HEK293 (cell line): ENCODE results near the gene CCDC183.

Experiments
- EGR2 ChIP-seq: fragments of 450-650 bp; formaldehyde crosslinking; IDR thresholded peaks from 2 replicates; pipeline ENCODE4 v1.5.1; 2016; ENCODE audit warnings: low read depth, missing biosample characterization, missing genetic modification characterization
- GLIS1 ChIP-seq: fragments of 450-650 bp; formaldehyde crosslinking; IDR thresholded peaks from 2 replicates; pipeline ENCODE4 v1.5.1; 2016; ENCODE audit warnings: missing biosample characterization, missing genetic modification characterization
- KLF16 ChIP-seq: fragments of 450-650 bp; formaldehyde crosslinking; IDR thresholded peaks from 2 replicates; pipeline ENCODE4 v1.5.1; 2017; ENCODE audit warnings: missing biosample characterization, missing genetic modification characterization
- SCRT1 ChIP-seq: fragments of 450-650 bp; formaldehyde crosslinking; IDR thresholded peaks from 2 replicates; pipeline ENCODE4 v1.5.1; 2016; ENCODE audit warnings: missing biosample characterization, missing genetic modification characterization, borderline replicate concordance
- YY2 ChIP-seq: fragments of 450-650 bp; formaldehyde crosslinking; IDR thresholded peaks from 2 replicates; pipeline ENCODE4 v1.5.1; 2016; ENCODE audit warnings: missing biosample characterization, missing genetic modification characterization
- ZBTB11 ChIP-seq: fragments of 450-650 bp; formaldehyde crosslinking; conservative IDR thresholded peaks from 2 replicates; pipeline ENCODE4 v1.5.1; 2016; ENCODE audit warnings: low read depth, missing biosample characterization, missing genetic modification characterization
- ZBTB7A ChIP-seq: fragments of 450-650 bp; formaldehyde crosslinking; IDR thresholded peaks from 2 replicates; pipeline ENCODE4 v1.5.1; 2016; ENCODE audit warnings: low read depth, missing biosample characterization, missing genetic modification characterization
- ZFP69B ChIP-seq: fragments of 450-650 bp; formaldehyde crosslinking; IDR thresholded peaks from 2 replicates; pipeline ENCODE4 v1.5.1; 2016; ENCODE audit warnings: missing biosample characterization, missing genetic modification characterization
- ZNF121 ChIP-seq: fragments of 450-650 bp; formaldehyde crosslinking; IDR thresholded peaks from 2 replicates; pipeline ENCODE4 v1.5.1; 2016; ENCODE audit warnings: missing biosample characterization, missing genetic modification characterization
- ZNF169 ChIP-seq: fragments of 450-650 bp; formaldehyde crosslinking; IDR thresholded peaks from 2 replicates; pipeline ENCODE4 v1.5.1; 2016; ENCODE audit warnings: missing biosample characterization, missing genetic modification characterization
- ZNF174 ChIP-seq: fragments of 450-650 bp; formaldehyde crosslinking; IDR thresholded peaks from 2 replicates; pipeline ENCODE4 v1.5.0; 2017; ENCODE audit warnings: missing biosample characterization, mild to moderate bottlenecking, missing genetic modification characterization
- ZNF211 ChIP-seq: fragments of 450-650 bp; formaldehyde crosslinking; IDR thresholded peaks from 2 replicates; pipeline ENCODE4 v1.5.1; 2016; ENCODE audit warnings: low read depth, missing biosample characterization, missing genetic modification characterization
- ZNF24 ChIP-seq: fragments of 450-650 bp; formaldehyde crosslinking; IDR thresholded peaks from 2 replicates; pipeline ENCODE4 v1.5.1; 2016; ENCODE audit warnings: missing biosample characterization, missing genetic modification characterization
- ZNF26 ChIP-seq: fragments of 450-650 bp; formaldehyde crosslinking; IDR thresholded peaks from 2 replicates; pipeline ENCODE4 v1.5.1; 2016; ENCODE audit warnings: missing biosample characterization, missing genetic modification characterization
- ZNF404 ChIP-seq: fragments of 450-650 bp; formaldehyde crosslinking; IDR thresholded peaks from 2 replicates; pipeline ENCODE4 v1.5.1; 2017; ENCODE audit warnings: missing biosample characterization, missing genetic modification characterization
- ZNF423 ChIP-seq: fragments of 450-650 bp; formaldehyde crosslinking; IDR thresholded peaks from 2 replicates; pipeline ENCODE4 v1.5.1; 2016; ENCODE audit warnings: missing biosample characterization, missing genetic modification characterization
- ZNF510 ChIP-seq: fragments of 450-650 bp; formaldehyde crosslinking; IDR thresholded peaks from 2 replicates; pipeline ENCODE4 v1.5.1; 2018; ENCODE audit warnings: mild to moderate bottlenecking, missing genetic modification characterization, missing biosample characterization; ENCODE audit not compliant: insufficient replicate concordance
- ZNF514 ChIP-seq: fragments of 450-650 bp; formaldehyde crosslinking; IDR thresholded peaks from 2 replicates; pipeline ENCODE4 v1.5.1; 2016; ENCODE audit warnings: missing biosample characterization, missing genetic modification characterization
- ZNF610 ChIP-seq: fragments of 450-650 bp; formaldehyde crosslinking; IDR thresholded peaks from 2 replicates; pipeline ENCODE4 v1.5.1; 2016; ENCODE audit warnings: missing biosample characterization, missing genetic modification characterization, borderline replicate concordance
- ZNF629 ChIP-seq: fragments of 450-650 bp; formaldehyde crosslinking; IDR thresholded peaks from 2 replicates; pipeline ENCODE4 v1.5.1; 2017; ENCODE audit warnings: missing biosample characterization, missing genetic modification characterization
- ZNF639 ChIP-seq: fragments of 450-650 bp; formaldehyde crosslinking; IDR thresholded peaks from 2 replicates; pipeline ENCODE4 v1.5.1; 2016; ENCODE audit warnings: missing biosample characterization, missing genetic modification characterization
- ZNF660 ChIP-seq: fragments of 450-650 bp; IDR thresholded peaks from 2 replicates; pipeline ENCODE4 v1.5.1; 2018; ENCODE audit warnings: missing biosample characterization, mild to moderate bottlenecking, missing genetic modification characterization
- ZNF76 ChIP-seq: fragments of 450-650 bp; formaldehyde crosslinking; IDR thresholded peaks from 2 replicates; pipeline ENCODE4; 2016; ENCODE audit warnings: low read depth, missing biosample characterization, missing genetic modification characterization, borderline replicate concordance
- ZNF785 ChIP-seq: fragments of 450-650 bp; formaldehyde crosslinking; IDR thresholded peaks from 2 replicates; pipeline ENCODE4 v1.5.1; 2016; ENCODE audit warnings: missing biosample characterization, missing genetic modification characterization
- ZNF830 ChIP-seq: fragments of 450-650 bp; IDR thresholded peaks from 2 replicates; pipeline ENCODE4 v1.5.0; 2018; ENCODE audit warnings: missing biosample characterization, missing genetic modification characterization, low read depth, mild to moderate bottlenecking, moderate library complexity
- ZNF843 ChIP-seq: fragments of 450-650 bp; formaldehyde crosslinking; IDR thresholded peaks from 2 replicates; pipeline ENCODE4 v1.5.1; 2016; ENCODE audit warnings: missing biosample characterization, missing genetic modification characterization
- TF ChIP-seq, protein P1 (sequence below): fragments of 450-650 bp; formaldehyde crosslinking; IDR thresholded peaks from 2 replicates; pipeline ENCODE4 v1.5.1; 2016; ENCODE audit warnings: missing biosample characterization, missing genetic modification characterization, borderline replicate concordance
- TF ChIP-seq, protein P2 (sequence below): fragments of 450-650 bp; formaldehyde crosslinking; IDR thresholded peaks from 2 replicates; pipeline ENCODE4 v1.5.1; 2016; ENCODE audit warnings: missing biosample characterization, missing genetic modification characterization

CCDC183 gene

DNA sequence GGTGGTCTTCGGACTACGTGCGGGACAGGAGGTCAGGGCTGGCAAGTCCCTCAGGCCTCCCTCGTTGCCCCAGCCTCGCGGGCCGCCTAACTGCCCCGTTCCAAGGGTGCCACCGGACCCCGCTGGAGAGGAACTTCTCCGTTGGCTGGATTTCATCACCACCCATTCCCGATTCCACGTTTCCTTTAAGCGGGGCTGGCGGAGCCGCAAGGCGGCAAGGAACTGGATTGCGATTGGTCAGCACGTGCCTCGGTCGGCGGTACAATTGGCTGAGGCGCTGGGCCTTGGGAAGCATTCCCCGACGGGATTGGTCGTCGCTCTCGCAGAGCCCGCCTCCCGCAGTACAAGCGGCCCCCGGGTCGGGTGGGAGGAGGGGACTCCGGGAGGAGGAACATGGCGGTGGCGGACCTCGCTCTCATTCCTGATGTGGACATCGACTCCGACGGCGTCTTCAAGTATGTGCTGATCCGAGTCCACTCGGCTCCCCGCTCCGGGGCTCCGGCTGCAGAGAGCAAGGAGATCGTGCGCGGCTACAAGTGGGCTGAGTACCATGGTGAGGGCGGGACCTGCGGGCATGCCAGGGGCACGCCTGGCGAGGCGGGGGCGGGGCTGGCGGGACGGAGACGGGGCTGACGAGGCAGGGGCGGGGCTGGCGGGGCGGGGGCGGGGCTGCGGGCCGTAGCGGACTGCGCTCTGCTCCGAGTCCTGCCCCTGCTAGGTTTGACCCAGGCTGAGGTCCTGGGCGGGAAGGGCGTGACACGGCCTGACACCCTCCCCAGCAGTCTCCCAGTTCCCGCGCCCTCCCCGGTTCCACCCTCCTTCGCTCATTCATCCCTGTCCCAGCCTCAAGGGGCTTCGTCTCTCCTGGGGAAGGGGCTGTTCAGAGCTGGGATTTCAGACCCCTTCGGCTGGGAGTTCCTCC lies 53.2 kb downstream of the CCDC183 start, which contains the start of gene PHPT1 (continued):
- TF ChIP-seq ZNF629, result peak; percentile 41; the same call in 1 of the 2 replicates
- TF ChIP-seq, protein P1, sequence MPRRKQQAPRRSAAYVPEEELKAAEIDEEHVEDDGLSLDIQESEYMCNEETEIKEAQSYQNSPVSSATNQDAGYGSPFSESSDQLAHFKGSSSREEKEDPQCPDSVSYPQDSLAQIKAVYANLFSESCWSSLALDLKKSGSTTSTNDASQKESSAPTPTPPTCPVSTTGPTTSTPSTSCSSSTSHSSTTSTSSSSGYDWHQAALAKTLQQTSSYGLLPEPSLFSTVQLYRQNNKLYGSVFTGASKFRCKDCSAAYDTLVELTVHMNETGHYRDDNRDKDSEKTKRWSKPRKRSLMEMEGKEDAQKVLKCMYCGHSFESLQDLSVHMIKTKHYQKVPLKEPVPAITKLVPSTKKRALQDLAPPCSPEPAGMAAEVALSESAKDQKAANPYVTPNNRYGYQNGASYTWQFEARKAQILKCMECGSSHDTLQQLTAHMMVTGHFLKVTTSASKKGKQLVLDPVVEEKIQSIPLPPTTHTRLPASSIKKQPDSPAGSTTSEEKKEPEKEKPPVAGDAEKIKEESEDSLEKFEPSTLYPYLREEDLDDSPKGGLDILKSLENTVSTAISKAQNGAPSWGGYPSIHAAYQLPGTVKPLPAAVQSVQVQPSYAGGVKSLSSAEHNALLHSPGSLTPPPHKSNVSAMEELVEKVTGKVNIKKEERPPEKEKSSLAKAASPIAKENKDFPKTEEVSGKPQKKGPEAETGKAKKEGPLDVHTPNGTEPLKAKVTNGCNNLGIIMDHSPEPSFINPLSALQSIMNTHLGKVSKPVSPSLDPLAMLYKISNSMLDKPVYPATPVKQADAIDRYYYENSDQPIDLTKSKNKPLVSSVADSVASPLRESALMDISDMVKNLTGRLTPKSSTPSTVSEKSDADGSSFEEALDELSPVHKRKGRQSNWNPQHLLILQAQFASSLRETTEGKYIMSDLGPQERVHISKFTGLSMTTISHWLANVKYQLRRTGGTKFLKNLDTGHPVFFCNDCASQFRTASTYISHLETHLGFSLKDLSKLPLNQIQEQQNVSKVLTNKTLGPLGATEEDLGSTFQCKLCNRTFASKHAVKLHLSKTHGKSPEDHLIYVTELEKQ (tag by site-specific recombination), result no peak
- TF ChIP-seq ZNF26 (tag by site-specific recombination), result no peak
- TF ChIP-seq ZNF514 (tag by site-specific recombination), result no peak
- TF ChIP-seq ZNF830, result no peak
- TF ChIP-seq, protein P2, sequence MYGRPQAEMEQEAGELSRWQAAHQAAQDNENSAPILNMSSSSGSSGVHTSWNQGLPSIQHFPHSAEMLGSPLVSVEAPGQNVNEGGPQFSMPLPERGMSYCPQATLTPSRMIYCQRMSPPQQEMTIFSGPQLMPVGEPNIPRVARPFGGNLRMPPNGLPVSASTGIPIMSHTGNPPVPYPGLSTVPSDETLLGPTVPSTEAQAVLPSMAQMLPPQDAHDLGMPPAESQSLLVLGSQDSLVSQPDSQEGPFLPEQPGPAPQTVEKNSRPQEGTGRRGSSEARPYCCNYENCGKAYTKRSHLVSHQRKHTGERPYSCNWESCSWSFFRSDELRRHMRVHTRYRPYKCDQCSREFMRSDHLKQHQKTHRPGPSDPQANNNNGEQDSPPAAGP, result no peak; the same call in 1 of the 2 replicates
- peak; percentile 80 for TF ChIP-seq ZFP69B
- peak; percentile 75 for TF ChIP-seq KLF16 (tag by site-specific recombination)
- no peak for TF ChIP-seq ZNF510 (tag by site-specific recombination)
- TF ChIP-seq ZBTB7A (tag by site-specific recombination), result peak; percentile 65; the same call in 1 of the 2 replicates
- no peak for TF ChIP-seq ZNF404 (tag by site-specific recombination)
- peak; percentile 57 for TF ChIP-seq GLIS1 (tag by site-specific recombination)
- TF ChIP-seq ZNF174, result no peak
- TF ChIP-seq ZBTB11 (tag by site-specific recombination), result peak; percentile 21; the same call in 1 of the 2 replicates
- TF ChIP-seq SCRT1 (tag by site-specific recombination), result peak; percentile 49; the same call in 1 of the 2 replicates
- peak; percentile 67; the same call in 1 of the 2 replicates for TF ChIP-seq ZNF639 (tag by site-specific recombination)
- TF ChIP-seq ZNF423 (tag by site-specific recombination), result no peak
- no peak for TF ChIP-seq ZNF211 (tag by site-specific recombination)
- TF ChIP-seq ZNF24, result peak; percentile 50; the same call in 1 of the 2 replicates
- peak; percentile 9; the same call in 1 of the 2 replicates for TF ChIP-seq ZNF660 (tag by site-specific recombination)
- peak; percentile 69; the same call in 1 of the 2 replicates for TF ChIP-seq ZNF843
- TF ChIP-seq ZNF121 (tag by site-specific recombination), result no peak
- peak; percentile 45; the same call in 1 of the 2 replicates for TF ChIP-seq ZNF76 (tag by site-specific recombination)
- TF ChIP-seq ZNF169 (tag by site-specific recombination), result no peak
- TF ChIP-seq ZNF785 (tag by site-specific recombination), result no peak
- TF ChIP-seq YY2 (tag by site-specific recombination), result peak; percentile 83
- peak; percentile 60 for TF ChIP-seq EGR2 (tag by site-specific recombination)
- TF ChIP-seq ZNF610, result no peak
